ENCODE data around the gene RGS16. TPM values are rescaled to one million over a fixed set of nuclear protein-coding genes. Genes with fewer than 3 reads are reported as not detected.

The RGS16 gene
- polyA plus RNA-seq, 6 donors from 2014 or later, result 0.52 to 8.9 (median 1.8) TPM

DNA sequence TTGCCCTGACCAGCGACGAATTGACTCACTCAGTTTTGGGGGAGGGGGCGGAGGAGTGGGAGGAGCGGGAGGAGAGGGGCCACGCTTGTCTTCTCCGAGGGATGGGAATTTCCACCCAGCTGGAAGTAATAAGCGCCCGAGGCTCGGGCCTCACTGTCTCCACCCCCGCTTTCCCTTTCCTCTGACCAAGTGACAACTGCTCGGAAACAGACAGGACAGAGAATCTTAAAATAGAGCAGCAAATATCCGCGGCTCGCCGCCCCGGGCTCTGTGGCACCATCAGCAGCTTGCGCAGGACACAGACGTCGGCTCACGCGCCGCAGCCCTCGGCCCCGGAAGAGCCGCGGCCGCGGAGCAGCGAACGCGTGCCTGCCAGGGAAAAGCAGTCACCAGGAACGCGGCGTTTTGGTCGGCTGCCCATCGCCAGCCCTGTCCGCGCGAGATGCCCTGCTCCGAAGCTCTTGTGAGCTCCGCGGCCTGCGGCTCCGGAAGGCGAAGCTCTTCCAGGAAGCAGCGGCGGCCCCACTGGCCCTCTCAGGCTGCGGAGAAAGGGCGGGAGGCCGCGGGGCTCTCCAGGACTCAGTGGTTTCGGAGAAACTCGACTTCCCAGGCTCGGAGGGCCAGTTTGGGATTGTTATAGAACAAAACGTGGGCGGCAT lies 10.7 kb upstream of the RGS16 start:
- Mint-ChIP-seq H3K9me3 (peaks cover 0 to 5% (median 0%) of the 10 kb centered on the region in 7 donors), H3K27ac (peak overlapping the region; percentile 86 to 93 (median 90)), H3K4me1 (peaks cover 16 to 30% (median 18%) of the 10 kb centered on the region in 3 donors), H3K4me3 (peak overlapping the region; percentile 84 to 94 (median 90)), H3K36me3 (no peaks in the 10 kb centered on the region), H3K27me3 (peaks cover 18 to 58% (median 36%) of the 10 kb centered on the region in 3 donors)
- DNase-seq (peak; percentile 77), ATAC-seq (ENCODE audit: low read depth in 2 of 2) (peak; percentile 60 to 61)

DNA sequence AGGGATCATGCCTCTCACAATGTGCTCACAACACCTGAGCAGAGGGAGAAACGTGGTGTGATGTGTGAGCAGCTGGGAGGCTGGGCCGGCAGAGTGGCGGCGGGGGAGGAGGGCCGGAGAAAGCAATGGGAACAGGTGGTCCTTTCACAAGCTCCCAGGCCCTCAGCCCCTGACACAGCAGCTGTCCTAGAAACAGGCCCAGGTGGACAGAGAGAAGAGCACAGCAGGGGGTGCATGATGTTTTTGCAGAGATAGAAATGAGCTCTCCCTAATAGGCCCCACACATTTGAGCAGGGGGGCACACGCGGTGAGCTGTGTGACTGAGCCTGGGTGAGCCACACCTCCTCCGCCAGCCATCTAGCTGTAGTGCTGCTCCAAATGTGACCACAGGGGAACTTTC lies 7.6 kb upstream of the RGS16 start:
- Mint-ChIP-seq H3K9me3 (no peaks in the 10 kb centered on the region), H3K4me3 (no peak overlapping the region), H3K27ac (no peak overlapping the region), H3K4me1 (peaks cover 23 to 30% (median 23%) of the 10 kb centered on the region in 3 donors), H3K36me3 (no peaks in the 10 kb centered on the region), H3K27me3 (peaks cover 18 to 65% (median 48%) of the 10 kb centered on the region in 3 donors)
- no peak for ATAC-seq (ENCODE audit: low read depth in 2 of 2)
- DNase-seq, result no peak

DNA sequence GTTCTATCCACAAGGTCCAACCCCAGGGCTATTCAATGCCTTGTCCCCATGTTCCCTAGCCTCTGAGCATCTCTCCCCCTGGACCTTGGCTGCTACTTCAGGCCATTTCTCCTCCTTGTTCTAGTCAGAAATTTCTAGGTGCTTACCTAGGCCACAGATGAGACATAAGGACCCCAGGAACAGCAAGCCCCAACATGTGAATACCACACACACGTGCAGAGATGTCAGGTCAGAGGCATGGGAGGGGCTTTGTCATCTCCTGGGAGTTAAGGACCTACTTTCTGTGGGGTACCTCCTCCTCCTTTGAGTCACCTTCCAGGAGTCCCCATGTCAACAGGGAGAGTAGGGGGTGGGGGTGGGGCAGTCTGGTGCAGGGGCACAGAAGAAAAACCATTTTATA lies 7.1 kb upstream of the RGS16 start:
- Mint-ChIP-seq H3K36me3 (no peaks in the 10 kb centered on the region), H3K4me1 (peaks cover 22 to 25% (median 23%) of the 10 kb centered on the region in 3 donors), H3K27me3 (peaks cover 18 to 65% (median 48%) of the 10 kb centered on the region in 3 donors), H3K27ac (peak overlapping the region in 1 of 6 donors; percentile 20), H3K4me3 (no peak overlapping the region), H3K9me3 (no peaks in the 10 kb centered on the region)
- ATAC-seq (ENCODE audit: low read depth in 2 of 2) (no peak), DNase-seq (no peak)

DNA sequence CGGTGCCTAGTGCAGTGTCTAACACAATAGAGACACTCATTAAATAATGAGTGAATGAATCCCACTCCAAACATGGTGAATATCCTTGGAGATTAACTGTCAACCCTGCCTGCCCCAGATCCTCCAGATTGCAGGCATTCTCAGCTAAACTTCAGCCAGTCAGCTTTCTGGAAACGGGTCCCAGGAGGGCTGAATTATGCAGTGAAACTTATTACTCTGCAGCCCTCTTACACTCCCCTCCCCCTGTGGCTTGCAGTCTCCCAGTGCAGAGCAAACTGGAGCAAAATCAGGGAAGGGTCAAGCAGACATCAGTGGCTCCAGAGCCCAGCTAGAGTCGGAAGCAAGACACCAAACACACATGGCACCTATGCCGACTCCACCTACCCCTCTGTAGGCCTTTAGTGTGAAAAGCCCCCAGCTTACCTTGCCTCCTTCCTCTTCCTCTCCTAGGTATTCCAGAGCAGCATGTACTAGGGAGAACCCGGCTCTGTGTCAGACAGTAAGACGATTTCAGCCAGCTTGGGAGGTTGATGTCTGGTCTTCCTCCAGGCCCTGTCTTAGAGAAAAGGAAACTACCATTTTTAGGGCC lies 6.5 kb upstream of the RGS16 start:
- Mint-ChIP-seq H3K4me3 (peak overlapping the region in 1 of 8 donors; percentile 27), H3K4me1 (peaks cover 15 to 19% (median 17%) of the 10 kb centered on the region in 3 donors), H3K36me3 (no peaks in the 10 kb centered on the region), H3K27me3 (peaks cover 18 to 63% (median 48%) of the 10 kb centered on the region in 3 donors), H3K9me3 (no peaks in the 10 kb centered on the region), H3K27ac (no peak overlapping the region)
- no peak for DNase-seq
- no peak for ATAC-seq (ENCODE audit: low read depth in 2 of 2)

GRCh38 chr1:182608845-182609610 lies 4.8 kb upstream of the RGS16 start:
- Mint-ChIP-seq H3K9me3 (no peaks in the 10 kb centered on the region), H3K4me1 (peaks cover 14 to 17% (median 16%) of the 10 kb centered on the region in 3 donors), H3K27me3 (peaks cover 18 to 51% (median 48%) of the 10 kb centered on the region in 3 donors), H3K36me3 (no peaks in the 10 kb centered on the region), H3K4me3 (no peak overlapping the region), H3K27ac (peak overlapping the region in 1 of 6 donors; percentile 81)
- ATAC-seq (ENCODE audit: low read depth in 2 of 2) (no peak), DNase-seq (no peak)

DNA sequence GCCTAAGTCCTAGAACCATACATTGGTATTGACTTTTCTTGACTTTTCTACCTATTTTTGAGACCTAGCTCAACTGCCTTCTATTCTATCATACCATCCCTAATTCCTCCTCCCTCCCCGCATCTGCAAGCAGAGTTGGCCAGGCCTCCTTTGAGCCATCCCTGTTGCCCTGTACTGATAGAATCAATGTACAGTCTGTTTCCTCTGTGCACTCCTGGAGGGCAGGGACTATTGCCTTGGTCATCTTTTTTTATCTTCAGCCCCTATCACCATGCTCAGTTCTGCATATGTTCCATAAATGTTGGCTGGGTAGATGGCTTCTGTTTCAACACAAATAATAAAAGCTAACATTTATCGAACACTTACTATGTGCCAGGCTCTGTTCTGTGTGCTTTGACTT lies 4.0 kb upstream of the RGS16 start:
- Mint-ChIP-seq H3K36me3 (no peaks in the 10 kb centered on the region), H3K4me1 (peaks cover 18 to 22% (median 20%) of the 10 kb centered on the region in 3 donors), H3K9me3 (no peaks in the 10 kb centered on the region), H3K27me3 (peaks cover 11 to 48% (median 40%) of the 10 kb centered on the region in 3 donors), H3K4me3 (peak overlapping the region in 1 of 8 donors; percentile 6), H3K27ac (no peak overlapping the region)
- no peak for ATAC-seq (ENCODE audit: low read depth in 2 of 2)
- no peak for DNase-seq

DNA sequence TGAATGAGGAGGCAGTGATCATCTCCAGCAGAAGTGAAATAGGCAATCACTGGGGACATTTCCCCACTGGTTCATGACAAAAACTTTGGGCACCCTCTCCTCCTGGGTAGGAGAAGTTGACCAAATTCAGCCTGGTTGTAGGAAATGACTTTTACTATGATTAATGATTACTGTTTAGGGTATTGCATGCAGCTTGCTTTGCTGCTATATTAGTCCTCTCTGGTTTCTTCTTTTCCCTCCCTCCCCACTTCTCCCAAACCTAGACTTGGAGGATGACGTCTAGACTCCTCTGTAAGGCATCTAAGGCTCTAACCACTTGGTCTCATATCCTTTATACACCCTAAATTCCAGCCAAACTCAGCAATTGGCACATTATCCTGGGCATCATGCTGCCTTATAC lies 3.4 kb upstream of the RGS16 start:
- peaks cover 6 to 41% (median 33%) of the 10 kb centered on the region in 3 donors for H3K27me3 Mint-ChIP-seq
- ATAC-seq (ENCODE audit: low read depth in 2 of 2), result no peak
- no peak overlapping the region for H3K27ac Mint-ChIP-seq
- no peak overlapping the region for H3K4me3 Mint-ChIP-seq
- no peaks in the 10 kb centered on the region for H3K36me3 Mint-ChIP-seq
- H3K9me3 Mint-ChIP-seq, result no peaks in the 10 kb centered on the region
- H3K4me1 Mint-ChIP-seq, result peaks cover 21 to 25% (median 23%) of the 10 kb centered on the region in 3 donors
- DNase-seq, result no peak

DNA sequence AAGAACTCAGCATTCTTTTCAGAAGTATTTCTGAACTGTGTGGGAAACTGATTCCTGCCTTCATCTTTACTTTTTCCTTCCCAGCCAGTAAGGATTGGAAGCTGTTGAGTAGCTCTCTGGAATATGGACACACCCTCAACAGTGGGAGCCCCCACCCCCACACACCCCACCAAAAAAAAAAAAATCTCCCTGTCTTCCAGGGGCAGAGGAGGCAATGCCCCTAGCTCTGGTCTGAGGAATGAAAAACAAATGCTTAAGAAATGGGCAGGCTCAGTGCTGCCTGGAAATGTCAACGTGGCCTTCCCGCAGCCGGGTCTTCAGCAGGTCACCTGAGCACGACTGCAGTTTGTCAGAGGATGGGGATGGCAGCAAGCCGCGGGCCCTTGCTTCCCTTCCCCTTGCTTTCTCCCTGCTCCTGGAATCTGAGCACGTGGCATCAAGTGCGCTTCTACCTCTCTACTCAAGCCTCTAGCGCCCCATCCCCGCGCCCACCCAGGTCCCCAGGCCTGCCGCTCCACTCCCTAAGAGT lies 479 bp downstream of the RGS16 start:
- Mint-ChIP-seq H3K27me3 (peaks cover 0 to 10% (median 0%) of the 10 kb centered on the region in 3 donors), H3K4me3 (peak overlapping the region; percentile 79 to 92 (median 89)), H3K4me1 (peaks cover 21 to 25% (median 23%) of the 10 kb centered on the region in 3 donors), H3K27ac (peak overlapping the region in 4 of 6 donors; percentile 67 to 93 (median 72)), H3K36me3 (no peaks in the 10 kb centered on the region), H3K9me3 (no peaks in the 10 kb centered on the region)
- ATAC-seq (ENCODE audit: low read depth in 2 of 2) (peak; percentile 1), DNase-seq (no peak)

DNA sequence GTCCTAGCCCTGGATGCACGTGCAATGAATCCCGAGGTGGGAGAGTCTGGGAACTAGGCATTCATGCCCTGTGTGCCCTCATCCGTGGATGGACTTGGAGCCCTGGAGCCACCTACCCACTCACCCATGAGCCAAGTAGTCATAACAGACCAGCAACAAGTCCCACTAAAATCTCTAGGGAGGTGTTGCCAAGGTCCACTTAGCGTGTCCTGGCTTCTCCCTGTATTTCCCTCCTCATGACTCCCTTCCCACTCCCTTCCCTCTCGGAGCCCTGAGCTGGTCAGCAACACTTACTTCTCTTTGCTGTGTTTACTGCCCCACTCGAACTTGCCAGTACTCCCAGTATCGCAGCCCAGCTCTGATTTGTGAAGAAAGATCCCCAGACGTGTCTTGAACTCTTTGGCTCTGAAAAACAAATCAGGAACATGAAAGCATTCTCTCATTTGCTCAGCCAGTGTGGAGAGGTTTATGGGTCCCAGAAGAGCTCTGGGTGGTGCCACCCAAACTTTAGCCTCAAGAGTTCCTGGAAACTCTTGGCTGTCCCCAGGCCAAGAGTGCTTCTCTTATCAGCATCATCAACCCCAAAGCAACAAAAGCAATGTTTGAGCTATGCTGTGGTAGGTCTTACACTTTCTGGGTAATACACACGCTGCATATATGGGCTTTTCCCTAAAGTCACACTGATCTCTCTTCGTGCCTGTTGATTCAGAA lies 1.1 kb downstream of the RGS16 start:
- Mint-ChIP-seq H3K9me3 (no peaks in the 10 kb centered on the region), H3K27me3 (peaks cover 0 to 7% (median 0%) of the 10 kb centered on the region in 3 donors), H3K36me3 (no peaks in the 10 kb centered on the region), H3K27ac (peak overlapping the region in 1 of 6 donors; percentile 76), H3K4me3 (peak overlapping the region; percentile 79 to 92 (median 89)), H3K4me1 (peaks cover 21 to 25% (median 21%) of the 10 kb centered on the region in 3 donors)
- DNase-seq (no peak), ATAC-seq (ENCODE audit: low read depth in 2 of 2) (no peak)

DNA sequence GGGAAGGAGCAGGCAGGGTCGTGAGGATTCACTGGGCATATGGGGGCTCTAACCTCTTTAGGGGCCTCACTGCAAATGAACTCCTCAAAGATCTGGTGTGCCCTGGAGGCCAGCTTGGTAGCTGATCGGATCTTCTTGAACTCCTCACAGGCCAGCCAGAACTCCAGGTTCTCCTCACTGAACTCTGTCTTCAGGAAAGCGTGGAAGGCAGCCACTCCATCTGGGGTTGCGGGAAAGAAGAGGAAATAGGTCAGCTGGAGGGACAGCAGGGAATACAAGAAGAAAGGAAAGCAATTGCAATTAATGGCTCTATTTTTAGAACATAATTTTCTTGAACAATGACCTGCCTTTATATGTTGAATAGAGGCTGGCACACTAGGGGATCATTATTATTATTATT lies 2.3 kb downstream of the RGS16 start:
- ATAC-seq (ENCODE audit: low read depth in 2 of 2) (no peak), DNase-seq (no peak)
- no peaks in the 10 kb centered on the region for H3K9me3 Mint-ChIP-seq
- H3K4me1 Mint-ChIP-seq, result peaks cover 15 to 19% (median 19%) of the 10 kb centered on the region in 3 donors
- peaks cover 0 to 5% (median 0%) of the 10 kb centered on the region in 3 donors for H3K27me3 Mint-ChIP-seq
- H3K4me3 Mint-ChIP-seq, result no peak overlapping the region
- no peak overlapping the region for H3K27ac Mint-ChIP-seq
- H3K36me3 Mint-ChIP-seq, result no peaks in the 10 kb centered on the region

DNA sequence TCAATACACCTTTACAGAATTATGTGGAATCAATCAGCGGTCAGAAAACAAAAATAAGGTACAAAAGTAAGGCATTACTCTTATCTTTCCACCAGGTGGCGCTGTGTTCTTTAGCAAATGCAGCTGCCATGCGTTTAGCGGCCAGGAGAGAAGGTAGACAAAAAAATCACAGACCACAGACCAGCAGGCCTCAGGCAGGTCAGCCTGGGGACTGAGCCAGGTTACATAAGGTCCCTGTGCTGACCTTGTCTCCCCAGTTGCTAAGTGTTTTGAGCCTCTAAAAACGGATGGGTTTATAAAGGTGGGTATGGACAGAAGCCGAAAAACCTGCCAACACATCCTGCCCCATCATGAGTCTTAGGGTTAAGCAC lies 2.8 kb downstream of the RGS16 start:
- no peaks in the 10 kb centered on the region for H3K9me3 Mint-ChIP-seq
- H3K4me3 Mint-ChIP-seq, result no peak overlapping the region
- ATAC-seq (ENCODE audit: low read depth in 2 of 2) (peak; percentile 9 to 27), DNase-seq (peak; percentile 73)
- peaks cover 15 to 19% (median 18%) of the 10 kb centered on the region in 3 donors for H3K4me1 Mint-ChIP-seq
- no peak overlapping the region for H3K27ac Mint-ChIP-seq
- H3K36me3 Mint-ChIP-seq, result no peaks in the 10 kb centered on the region
- H3K27me3 Mint-ChIP-seq, result peaks cover 0 to 6% (median 0%) of the 10 kb centered on the region in 3 donors

DNA sequence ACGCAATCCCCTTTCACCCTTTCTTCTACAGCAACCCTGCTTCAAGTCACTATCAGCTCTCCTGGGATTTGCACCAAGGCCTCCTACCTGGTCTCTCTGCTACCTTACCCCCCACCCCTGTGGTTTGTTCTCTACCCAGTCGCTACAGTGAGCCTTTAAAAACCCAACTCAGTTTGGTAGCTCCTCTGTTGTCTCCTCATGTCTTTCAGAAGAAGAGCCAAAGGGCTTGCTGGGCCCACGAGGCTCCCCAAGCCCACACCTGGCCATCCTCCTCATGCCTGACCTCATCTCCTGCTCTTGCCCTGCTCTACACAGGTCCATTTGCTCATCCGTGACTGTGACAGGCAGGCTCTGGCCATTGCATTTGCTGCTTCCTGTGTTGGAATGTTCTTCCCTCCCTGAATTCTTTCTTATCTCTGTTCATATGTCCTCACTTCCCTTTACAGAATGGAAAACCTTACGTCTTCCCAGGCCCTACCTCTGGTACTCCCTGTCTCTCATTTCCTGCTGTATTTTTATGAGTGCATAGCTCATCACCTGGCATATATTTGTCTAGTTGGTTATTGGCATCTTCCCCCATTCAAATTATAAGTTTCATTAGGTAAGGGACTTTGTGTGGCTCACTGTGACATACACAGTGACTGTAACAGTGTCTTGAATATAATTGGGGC lies 3.3 kb downstream of the RGS16 start:
- ATAC-seq (ENCODE audit: low read depth in 2 of 2) (no peak), DNase-seq (no peak)
- Mint-ChIP-seq H3K4me3 (no peak overlapping the region), H3K36me3 (no peaks in the 10 kb centered on the region), H3K4me1 (peaks cover 15 to 23% (median 18%) of the 10 kb centered on the region in 3 donors), H3K27me3 (peaks cover 0 to 8% (median 0%) of the 10 kb centered on the region in 3 donors), H3K9me3 (no peaks in the 10 kb centered on the region), H3K27ac (no peak overlapping the region)

All from naive B cell (primary cell).